ENCODE measurements around the gene CAMK2A. TPM values are rescaled to one million over a fixed set of nuclear protein-coding genes. Genes with fewer than 3 reads are reported as not detected.

Gene CAMK2A
- polyA plus RNA-seq, 1 donor (not counting 4 experiments of a cell fraction or from before 2014, with no cell fraction given), result 0.05 TPM

- H2AFZ ChIP-seq (ENCODE audit: control insufficient read depth, low read length), result no peak overlapping the region
- no peaks in the 10 kb centered on the region for H3K36me3 ChIP-seq (ENCODE audit: control insufficient read depth in 2 of 2, extremely low read depth in 1 of 2, insufficient read depth in 2 of 2, low read length in 2 of 2)
- no peaks in the 10 kb centered on the region for H3K9me3 ChIP-seq (ENCODE audit: control insufficient read depth, low read depth, low read length)
- no peak overlapping the region for H3K27ac ChIP-seq (ENCODE audit: control insufficient read depth, insufficient read depth, low read length)
- no peak for FAIRE-seq
- TF ChIP-seq EZH2 (IDR thresholded peaks at IDR 0.05; ENCODE audit: low read length), result no peak
- TF ChIP-seq CTCF (optimal IDR thresholded peaks at IDR 0.05 in 1 of 3, IDR thresholded peaks at IDR 0.05 in 1 of 3, conservative IDR thresholded peaks at IDR 0.05 in 1 of 3; ENCODE audit: extremely low read depth in 1 of 3, insufficient read depth in 2 of 3, low read length in 3 of 3), result no peak
- no peaks in the 10 kb centered on the region for H3K4me1 ChIP-seq (ENCODE audit: control insufficient read depth, extremely low read depth, insufficient read depth, low read length)
- dilution Hi-C loops (cut with MboI; ENCODE audit: extremely low pct_ligation_motif_present, low sequenced_read_pairs), result no loop called here
- H3K4me2 ChIP-seq (ENCODE audit: control insufficient read depth, extremely low read depth, insufficient read depth, low read depth, low read length), result no peak overlapping the region
- H3K4me3 ChIP-seq (ENCODE audit: control insufficient read depth in 2 of 3, extremely low read depth in 1 of 3, insufficient read depth in 2 of 3, low read depth in 1 of 3, low read length in 3 of 3), result no peak overlapping the region
- H3K9me1 ChIP-seq (ENCODE audit: control insufficient read depth, extremely low read depth, insufficient read depth, low read length), result no peaks in the 10 kb centered on the region
- no peak for DNase-seq (ENCODE audit: low read depth, low spot score)
- no peaks in the 10 kb centered on the region for H3K27me3 ChIP-seq (ENCODE audit: control insufficient read depth, extremely low read depth, insufficient read depth, low read length)
- no peaks in the 10 kb centered on the region for H4K20me1 ChIP-seq (ENCODE audit: control insufficient read depth, extremely low read depth, insufficient read depth, low read length)
- H3K79me2 ChIP-seq (ENCODE audit: control insufficient read depth, insufficient read depth, low read length), result no peaks in the 10 kb centered on the region
- no peak overlapping the region for H3K9ac ChIP-seq (ENCODE audit: control insufficient read depth, extremely low read depth, insufficient read depth, low read length)
Observed at GRCh38 chr5:150254363-150254762, 35.2 kb downstream of the CAMK2A start.

- Histone ChIP-seq H3K4me3 (ENCODE audit: control insufficient read depth in 2 of 3, extremely low read depth in 1 of 3, insufficient read depth in 2 of 3, low read depth in 1 of 3, low read length in 3 of 3) (no peak overlapping the region), H3K27ac (ENCODE audit: control insufficient read depth, insufficient read depth, low read length) (no peak overlapping the region), H3K9me3 (ENCODE audit: control insufficient read depth, low read depth, low read length) (no peaks in the 10 kb centered on the region), H3K36me3 (ENCODE audit: control insufficient read depth in 2 of 2, extremely low read depth in 1 of 2, insufficient read depth in 2 of 2, low read length in 2 of 2) (no peaks in the 10 kb centered on the region), H4K20me1 (ENCODE audit: control insufficient read depth, extremely low read depth, insufficient read depth, low read length) (no peaks in the 10 kb centered on the region), H2AFZ (ENCODE audit: control insufficient read depth, low read length) (no peak overlapping the region), H3K4me1 (ENCODE audit: control insufficient read depth, extremely low read depth, insufficient read depth, low read length) (no peaks in the 10 kb centered on the region), H3K9ac (ENCODE audit: control insufficient read depth, extremely low read depth, insufficient read depth, low read length) (no peak overlapping the region), H3K9me1 (ENCODE audit: control insufficient read depth, extremely low read depth, insufficient read depth, low read length) (no peaks in the 10 kb centered on the region), H3K79me2 (ENCODE audit: control insufficient read depth, insufficient read depth, low read length) (no peaks in the 10 kb centered on the region), H3K4me2 (ENCODE audit: control insufficient read depth, extremely low read depth, insufficient read depth, low read depth, low read length) (no peak overlapping the region), H3K27me3 (ENCODE audit: control insufficient read depth, extremely low read depth, insufficient read depth, low read length) (no peaks in the 10 kb centered on the region)
- DNase-seq (ENCODE audit: low read depth, low spot score), result no peak
- TF ChIP-seq CTCF (optimal IDR thresholded peaks at IDR 0.05 in 1 of 3, IDR thresholded peaks at IDR 0.05 in 1 of 3, conservative IDR thresholded peaks at IDR 0.05 in 1 of 3; ENCODE audit: extremely low read depth in 1 of 3, insufficient read depth in 2 of 3, low read length in 3 of 3) (no peak), EZH2 (IDR thresholded peaks at IDR 0.05; ENCODE audit: low read length) (no peak)
- FAIRE-seq, result no peak
- dilution Hi-C loops (cut with MboI; ENCODE audit: extremely low pct_ligation_motif_present, low sequenced_read_pairs), result no loop called here
Observed at GRCh38 chr5:150253416-150254208, 36.0 kb downstream of the CAMK2A start.
